ENCODE data around the gene CAMKMT.

Gene CAMKMT

GRCh38 chr2:44480068-44480467 lies 118.3 kb downstream of the CAMKMT start:
- TF ChIP-seq, protein P1, sequence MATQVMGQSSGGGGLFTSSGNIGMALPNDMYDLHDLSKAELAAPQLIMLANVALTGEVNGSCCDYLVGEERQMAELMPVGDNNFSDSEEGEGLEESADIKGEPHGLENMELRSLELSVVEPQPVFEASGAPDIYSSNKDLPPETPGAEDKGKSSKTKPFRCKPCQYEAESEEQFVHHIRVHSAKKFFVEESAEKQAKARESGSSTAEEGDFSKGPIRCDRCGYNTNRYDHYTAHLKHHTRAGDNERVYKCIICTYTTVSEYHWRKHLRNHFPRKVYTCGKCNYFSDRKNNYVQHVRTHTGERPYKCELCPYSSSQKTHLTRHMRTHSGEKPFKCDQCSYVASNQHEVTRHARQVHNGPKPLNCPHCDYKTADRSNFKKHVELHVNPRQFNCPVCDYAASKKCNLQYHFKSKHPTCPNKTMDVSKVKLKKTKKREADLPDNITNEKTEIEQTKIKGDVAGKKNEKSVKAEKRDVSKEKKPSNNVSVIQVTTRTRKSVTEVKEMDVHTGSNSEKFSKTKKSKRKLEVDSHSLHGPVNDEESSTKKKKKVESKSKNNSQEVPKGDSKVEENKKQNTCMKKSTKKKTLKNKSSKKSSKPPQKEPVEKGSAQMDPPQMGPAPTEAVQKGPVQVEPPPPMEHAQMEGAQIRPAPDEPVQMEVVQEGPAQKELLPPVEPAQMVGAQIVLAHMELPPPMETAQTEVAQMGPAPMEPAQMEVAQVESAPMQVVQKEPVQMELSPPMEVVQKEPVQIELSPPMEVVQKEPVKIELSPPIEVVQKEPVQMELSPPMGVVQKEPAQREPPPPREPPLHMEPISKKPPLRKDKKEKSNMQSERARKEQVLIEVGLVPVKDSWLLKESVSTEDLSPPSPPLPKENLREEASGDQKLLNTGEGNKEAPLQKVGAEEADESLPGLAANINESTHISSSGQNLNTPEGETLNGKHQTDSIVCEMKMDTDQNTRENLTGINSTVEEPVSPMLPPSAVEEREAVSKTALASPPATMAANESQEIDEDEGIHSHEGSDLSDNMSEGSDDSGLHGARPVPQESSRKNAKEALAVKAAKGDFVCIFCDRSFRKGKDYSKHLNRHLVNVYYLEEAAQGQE (IDR thresholded peaks at IDR 0.05; ENCODE audit: low read depth): no peak
- no peak for TF ChIP-seq EP300 (IDR thresholded peaks at IDR 0.05; ENCODE audit: borderline replicate concordance)
- TF ChIP-seq, protein P2, sequence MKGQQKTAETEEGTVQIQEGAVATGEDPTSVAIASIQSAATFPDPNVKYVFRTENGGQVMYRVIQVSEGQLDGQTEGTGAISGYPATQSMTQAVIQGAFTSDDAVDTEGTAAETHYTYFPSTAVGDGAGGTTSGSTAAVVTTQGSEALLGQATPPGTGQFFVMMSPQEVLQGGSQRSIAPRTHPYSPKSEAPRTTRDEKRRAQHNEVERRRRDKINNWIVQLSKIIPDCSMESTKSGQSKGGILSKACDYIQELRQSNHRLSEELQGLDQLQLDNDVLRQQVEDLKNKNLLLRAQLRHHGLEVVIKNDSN (IDR thresholded peaks at IDR 0.05): no peak
- no peak for TF ChIP-seq TCF12 (IDR thresholded peaks at IDR 0.05; ENCODE audit: low read depth)
- no peak for TF ChIP-seq FOXM1 (IDR thresholded peaks at IDR 0.05; ENCODE audit: borderline replicate concordance, low read depth)
- no peak for TF ChIP-seq CEBPB (IDR thresholded peaks at IDR 0.05)
- TF ChIP-seq RAD21 (IDR thresholded peaks at IDR 0.05; ENCODE audit: low read depth): no peak
- no peak for TF ChIP-seq TAF1 (IDR thresholded peaks at IDR 0.05; ENCODE audit: low read depth)
- no peak for TF ChIP-seq EGR1 (IDR thresholded peaks at IDR 0.05)
- no peak for TF ChIP-seq NFIC (IDR thresholded peaks at IDR 0.05)
- TF ChIP-seq TEAD4 (IDR thresholded peaks at IDR 0.05): no peak
- TF ChIP-seq ZBTB7A (IDR thresholded peaks at IDR 0.05; ENCODE audit: low read depth): no peak
- TF ChIP-seq MAX (IDR thresholded peaks at IDR 0.05): no peak
- TF ChIP-seq CREB1 (IDR thresholded peaks at IDR 0.05; ENCODE audit: low read depth): no peak
- TF ChIP-seq YY1 (IDR thresholded peaks at IDR 0.05; ENCODE audit: low read depth): no peak

- TF ChIP-seq TAF1 (IDR thresholded peaks at IDR 0.05; ENCODE audit: low read depth): no peak
- TF ChIP-seq MAX (IDR thresholded peaks at IDR 0.05): no peak
- no peak for TF ChIP-seq TCF12 (IDR thresholded peaks at IDR 0.05; ENCODE audit: low read depth)
- no peak for TF ChIP-seq TEAD4 (IDR thresholded peaks at IDR 0.05)
- TF ChIP-seq CREB1 (IDR thresholded peaks at IDR 0.05; ENCODE audit: low read depth): no peak
- TF ChIP-seq FOXM1 (IDR thresholded peaks at IDR 0.05; ENCODE audit: borderline replicate concordance, low read depth): no peak
- TF ChIP-seq, protein P2 (IDR thresholded peaks at IDR 0.05): no peak
- no peak for TF ChIP-seq CEBPB (IDR thresholded peaks at IDR 0.05)
These were observed 125.3 kb downstream of the CAMKMT start for GRCh38 chr2:44487052-44487451.

DNA sequence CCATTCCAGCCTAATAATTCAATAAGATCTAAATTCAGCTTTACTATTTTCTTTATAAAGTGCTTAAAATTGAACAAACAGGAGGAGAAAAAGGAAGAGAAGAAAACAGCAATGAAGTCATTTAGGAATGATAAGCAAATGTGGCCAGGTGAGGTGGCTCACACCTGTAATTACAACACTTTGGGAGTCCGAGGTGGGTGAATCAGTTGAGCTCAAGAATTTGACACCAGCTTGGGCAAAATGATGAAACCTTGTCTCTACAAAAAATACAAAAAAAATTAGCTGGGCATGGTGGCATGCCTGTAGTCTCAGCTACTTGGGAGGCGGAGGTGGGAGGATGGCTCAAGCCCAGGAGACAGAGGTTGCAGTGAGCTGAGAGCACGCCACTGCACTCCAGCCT lies 129.0 kb downstream of the CAMKMT start:
- TF ChIP-seq TAF1 (IDR thresholded peaks at IDR 0.05; ENCODE audit: low read depth) (no peak), FOXM1 (IDR thresholded peaks at IDR 0.05; ENCODE audit: borderline replicate concordance, low read depth) (no peak), MAX (IDR thresholded peaks at IDR 0.05) (no peak), CEBPB (IDR thresholded peaks at IDR 0.05) (no peak), TCF12 (IDR thresholded peaks at IDR 0.05; ENCODE audit: low read depth) (no peak)

DNA sequence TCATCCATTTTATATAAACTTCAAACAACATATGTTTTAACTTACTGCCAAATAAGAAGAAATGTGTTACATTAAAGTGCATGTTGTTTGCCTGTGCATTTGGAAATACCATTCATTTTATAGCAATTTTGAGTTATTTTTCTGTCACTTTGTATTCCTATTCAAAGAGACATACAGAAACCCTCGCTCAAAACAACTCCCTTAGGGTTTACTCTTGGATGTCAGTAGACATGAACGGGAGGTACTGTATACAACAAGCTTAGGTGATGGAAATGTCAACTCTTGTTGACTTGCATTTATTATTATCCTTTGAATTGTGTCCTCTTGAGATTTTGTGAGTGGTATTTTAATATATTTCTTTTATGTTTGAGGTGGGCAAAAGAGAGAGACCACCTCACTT lies 132.3 kb downstream of the CAMKMT start:
- TF ChIP-seq CREB1 (IDR thresholded peaks at IDR 0.05; ENCODE audit: low read depth) (no peak), YY1 (IDR thresholded peaks at IDR 0.05; ENCODE audit: low read depth) (no peak), CEBPB (IDR thresholded peaks at IDR 0.05) (no peak), RAD21 (IDR thresholded peaks at IDR 0.05; ENCODE audit: low read depth) (no peak), FOXM1 (IDR thresholded peaks at IDR 0.05; ENCODE audit: borderline replicate concordance, low read depth) (no peak), TEAD4 (IDR thresholded peaks at IDR 0.05) (no peak), TAF1 (IDR thresholded peaks at IDR 0.05; ENCODE audit: low read depth) (no peak), ZBTB7A (IDR thresholded peaks at IDR 0.05; ENCODE audit: low read depth) (no peak), EP300 (IDR thresholded peaks at IDR 0.05; ENCODE audit: borderline replicate concordance) (no peak), EGR1 (IDR thresholded peaks at IDR 0.05) (no peak), NFIC (IDR thresholded peaks at IDR 0.05) (no peak), MAX (IDR thresholded peaks at IDR 0.05) (no peak), TCF12 (IDR thresholded peaks at IDR 0.05; ENCODE audit: low read depth) (no peak)
- TF ChIP-seq, protein P1 (IDR thresholded peaks at IDR 0.05; ENCODE audit: low read depth): no peak
- TF ChIP-seq, protein P2 (IDR thresholded peaks at IDR 0.05): no peak

- TF ChIP-seq ZBTB7A (IDR thresholded peaks at IDR 0.05; ENCODE audit: low read depth): no peak
- no peak for TF ChIP-seq EP300 (IDR thresholded peaks at IDR 0.05; ENCODE audit: borderline replicate concordance)
- no peak for TF ChIP-seq EGR1 (IDR thresholded peaks at IDR 0.05)
- no peak for TF ChIP-seq TCF12 (IDR thresholded peaks at IDR 0.05; ENCODE audit: low read depth)
- TF ChIP-seq MAX (IDR thresholded peaks at IDR 0.05): no peak
- TF ChIP-seq NFIC (IDR thresholded peaks at IDR 0.05): no peak
- TF ChIP-seq, protein P1 (IDR thresholded peaks at IDR 0.05; ENCODE audit: low read depth): no peak
- no peak for TF ChIP-seq CREB1 (IDR thresholded peaks at IDR 0.05; ENCODE audit: low read depth)
- TF ChIP-seq, protein P2 (IDR thresholded peaks at IDR 0.05): no peak
- no peak for TF ChIP-seq TEAD4 (IDR thresholded peaks at IDR 0.05)
- TF ChIP-seq RAD21 (IDR thresholded peaks at IDR 0.05; ENCODE audit: low read depth): no peak
- TF ChIP-seq FOXM1 (IDR thresholded peaks at IDR 0.05; ENCODE audit: borderline replicate concordance, low read depth): no peak
- no peak for TF ChIP-seq TAF1 (IDR thresholded peaks at IDR 0.05; ENCODE audit: low read depth)
- TF ChIP-seq YY1 (IDR thresholded peaks at IDR 0.05; ENCODE audit: low read depth): no peak
- no peak for TF ChIP-seq CEBPB (IDR thresholded peaks at IDR 0.05)
These were observed 133.3 kb downstream of the CAMKMT start for GRCh38 chr2:44495035-44495434.
